ENCODE data around the gene TMEM88. TPM values are rescaled to one million over a fixed set of nuclear protein-coding genes. Genes with fewer than 3 reads are reported as not detected.
A peak's percentile ranks its signal among the peaks of the same experiment; 100 is the strongest.

The TMEM88 gene
- total and polyA plus RNA-seq, 8 donors, result 2.1 to 28.5 (median 2.9) TPM

- intact Hi-C loops (cut with DNase I), result no loop called here
Observed at GRCh38 chr17:7834957-7835813, 19.7 kb upstream of the TMEM88 start.

DNA sequence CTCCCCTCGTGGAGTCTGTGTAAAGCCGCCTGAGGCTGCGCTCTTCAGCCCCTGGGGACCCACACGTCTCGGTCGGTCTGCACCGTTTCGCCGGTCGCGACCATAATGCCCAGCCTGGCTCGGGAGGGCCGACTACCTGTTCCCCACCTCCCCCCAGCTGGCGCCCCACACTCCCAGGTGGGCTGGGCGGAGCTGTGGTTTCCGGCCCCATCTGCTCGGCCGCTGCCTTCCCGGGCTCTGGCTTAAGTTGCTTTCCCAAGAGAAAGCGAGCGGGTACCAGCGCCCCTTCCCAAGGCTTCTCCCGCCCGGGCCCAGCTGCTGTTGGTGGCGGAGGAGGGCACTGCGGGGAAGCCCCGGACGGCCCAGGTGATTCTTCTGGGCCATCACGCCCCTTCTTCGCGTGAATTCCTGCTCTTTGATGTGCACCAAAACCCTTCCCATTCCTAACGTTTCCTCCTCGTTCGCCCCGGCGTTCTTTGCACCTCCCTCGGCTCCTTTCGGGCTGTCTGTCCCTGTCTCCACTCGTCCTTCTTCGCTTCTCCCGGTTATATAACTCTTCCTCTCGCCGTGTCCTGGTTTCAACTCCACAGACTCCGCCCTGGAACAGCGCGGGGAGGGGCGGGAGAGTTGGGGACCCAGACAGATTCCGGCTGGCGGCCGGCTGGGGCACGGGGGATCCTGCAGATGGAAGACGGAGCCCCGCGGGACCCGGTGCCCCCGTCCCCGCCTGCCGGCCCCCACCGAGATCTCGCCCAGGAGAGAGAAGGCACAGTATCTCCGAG, 18.9 kb upstream of the TMEM88 start:
- peak; percentile 80 to 92 (median 85) for DNase-seq
- intact Hi-C loops (cut with DNase I), result no loop called here
- Histone ChIP-seq H3K4me1 (peaks cover 6 to 17% (median 6%) of the 10 kb centered on the region in 3 donors), H3K36me3 (no peaks in the 10 kb centered on the region), H3K27ac (peak overlapping the region; percentile 94 to 100 (median 98)), H3K9me3 (no peaks in the 10 kb centered on the region), H3K4me3 (peak overlapping the region; percentile 47 to 76 (median 58)), H3K27me3 (no peaks in the 10 kb centered on the region)
- TF ChIP-seq, protein P1, sequence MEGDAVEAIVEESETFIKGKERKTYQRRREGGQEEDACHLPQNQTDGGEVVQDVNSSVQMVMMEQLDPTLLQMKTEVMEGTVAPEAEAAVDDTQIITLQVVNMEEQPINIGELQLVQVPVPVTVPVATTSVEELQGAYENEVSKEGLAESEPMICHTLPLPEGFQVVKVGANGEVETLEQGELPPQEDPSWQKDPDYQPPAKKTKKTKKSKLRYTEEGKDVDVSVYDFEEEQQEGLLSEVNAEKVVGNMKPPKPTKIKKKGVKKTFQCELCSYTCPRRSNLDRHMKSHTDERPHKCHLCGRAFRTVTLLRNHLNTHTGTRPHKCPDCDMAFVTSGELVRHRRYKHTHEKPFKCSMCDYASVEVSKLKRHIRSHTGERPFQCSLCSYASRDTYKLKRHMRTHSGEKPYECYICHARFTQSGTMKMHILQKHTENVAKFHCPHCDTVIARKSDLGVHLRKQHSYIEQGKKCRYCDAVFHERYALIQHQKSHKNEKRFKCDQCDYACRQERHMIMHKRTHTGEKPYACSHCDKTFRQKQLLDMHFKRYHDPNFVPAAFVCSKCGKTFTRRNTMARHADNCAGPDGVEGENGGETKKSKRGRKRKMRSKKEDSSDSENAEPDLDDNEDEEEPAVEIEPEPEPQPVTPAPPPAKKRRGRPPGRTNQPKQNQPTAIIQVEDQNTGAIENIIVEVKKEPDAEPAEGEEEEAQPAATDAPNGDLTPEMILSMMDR (IDR thresholded peaks at IDR 0.05), result no peak
- FAIRE-seq, result no peak
- ATAC-seq, result peak; percentile 42 to 49 (median 46)
- 0 to 1% methylated on average over 54 to 61 of the region's 61 CpGs for WGBS, 2 donors

More at GRCh38 chr17:7834957-7835813, 19.7 kb upstream of the TMEM88 start:
- TF ChIP-seq, protein P1 (IDR thresholded peaks at IDR 0.05), result peak; percentile 58 to 68 (median 62)
- Histone ChIP-seq H3K4me1 (peaks cover 3 to 11% (median 5%) of the 10 kb centered on the region in 3 donors), H3K4me3 (peak overlapping the region; percentile 47 to 76 (median 58)), H3K9me3 (no peaks in the 10 kb centered on the region), H3K27me3 (no peaks in the 10 kb centered on the region), H3K27ac (peak overlapping the region; percentile 94 to 100 (median 98)), H3K36me3 (no peaks in the 10 kb centered on the region)
- DNase-seq, result peak; percentile 94 to 99 (median 98)
- 1% methylated on average over 62 to 69 of the region's 69 CpGs for WGBS, 2 donors
- FAIRE-seq, result no peak
- ATAC-seq, result peak; percentile 67 to 77 (median 72)

- peak overlapping the region; percentile 47 to 76 (median 58) for H3K4me3 ChIP-seq
- H3K9me3 ChIP-seq, result no peaks in the 10 kb centered on the region
- no peak for FAIRE-seq
- 0 to 1% methylated on average over 19 of the region's 19 CpGs for WGBS, 2 donors
- intact Hi-C loops (cut with DNase I), result no loop called here
- peak; percentile 36 to 62 (median 59) for ATAC-seq
- peak overlapping the region; percentile 94 to 100 (median 98) for H3K27ac ChIP-seq
- TF ChIP-seq, protein P1 (IDR thresholded peaks at IDR 0.05), result no peak
- DNase-seq, result peak; percentile 90 to 99 (median 98)
- no peaks in the 10 kb centered on the region for H3K27me3 ChIP-seq
- H3K36me3 ChIP-seq, result no peaks in the 10 kb centered on the region
- H3K4me1 ChIP-seq, result peaks cover 10 to 20% (median 11%) of the 10 kb centered on the region in 3 donors
Observed at GRCh38 chr17:7836596-7837407, 18.1 kb upstream of the TMEM88 start.

GRCh38 chr17:7837408-7838088, 17.3 kb upstream of the TMEM88 start:
- Histone ChIP-seq H3K36me3 (no peaks in the 10 kb centered on the region), H3K4me1 (peaks cover 10 to 20% (median 11%) of the 10 kb centered on the region in 3 donors), H3K27ac (peak overlapping the region; percentile 94 to 100 (median 98)), H3K9me3 (no peaks in the 10 kb centered on the region), H3K4me3 (peak overlapping the region in 1 of 4 donors; percentile 64), H3K27me3 (no peaks in the 10 kb centered on the region)
- intact Hi-C loops (cut with DNase I), result no loop called here
- no peak for FAIRE-seq
- TF ChIP-seq, protein P1 (IDR thresholded peaks at IDR 0.05), result no peak
- ATAC-seq, result no peak
- 5% methylated on average over 8 of the region's 8 CpGs for WGBS, 2 donors
- DNase-seq, result no peak
